22Rv1 (cell line): ENCODE data around the gene GALNT17.
"Not testable (repeated sequence)": the region's sequence is repeated elsewhere in the genome, so short reads cannot be mapped to it uniquely, and the experiment has no call there.

Experiments used
- H3K27ac ChIP-seq: fragments of 450-650 bp; 2 replicates; pipeline ENCODE4 v1.5.1; 2017
- ZFX ChIP-seq: fragments of 450-650 bp; IDR thresholded peaks from 2 replicates; pipeline ENCODE4 v1.6.1; 2017; ENCODE audit warnings: antibody characterized with exemption, borderline replicate concordance
- TF ChIP-seq, protein P1 (sequence below): fragments of 450-650 bp; IDR thresholded peaks from 2 replicates; pipeline ENCODE4 v1.5.1; 2017; ENCODE audit warnings: mild to moderate bottlenecking

GALNT17 gene

DNA sequence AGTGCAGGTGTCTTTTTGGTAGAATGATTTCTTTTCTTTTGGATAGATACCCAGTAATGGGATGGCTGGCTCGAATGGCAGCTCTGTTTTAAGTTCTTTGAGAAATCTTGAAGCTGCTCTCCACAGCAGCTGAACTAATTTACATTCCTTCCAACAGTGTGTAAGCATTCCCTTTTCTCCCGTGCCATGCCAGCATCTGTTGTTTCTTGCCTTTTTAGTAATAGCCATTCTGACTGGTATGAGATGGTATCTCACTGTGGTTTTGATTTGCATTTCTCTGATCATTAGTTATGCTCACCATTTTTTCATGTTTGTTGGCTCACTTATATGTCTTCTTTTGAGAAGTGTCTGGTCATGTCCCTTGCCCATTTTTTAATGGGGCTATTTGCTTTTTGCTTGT is 486.3 kb downstream of the GALNT17 start:
- H3K27ac ChIP-seq = no peak overlapping the region
- TF ChIP-seq, protein P1, sequence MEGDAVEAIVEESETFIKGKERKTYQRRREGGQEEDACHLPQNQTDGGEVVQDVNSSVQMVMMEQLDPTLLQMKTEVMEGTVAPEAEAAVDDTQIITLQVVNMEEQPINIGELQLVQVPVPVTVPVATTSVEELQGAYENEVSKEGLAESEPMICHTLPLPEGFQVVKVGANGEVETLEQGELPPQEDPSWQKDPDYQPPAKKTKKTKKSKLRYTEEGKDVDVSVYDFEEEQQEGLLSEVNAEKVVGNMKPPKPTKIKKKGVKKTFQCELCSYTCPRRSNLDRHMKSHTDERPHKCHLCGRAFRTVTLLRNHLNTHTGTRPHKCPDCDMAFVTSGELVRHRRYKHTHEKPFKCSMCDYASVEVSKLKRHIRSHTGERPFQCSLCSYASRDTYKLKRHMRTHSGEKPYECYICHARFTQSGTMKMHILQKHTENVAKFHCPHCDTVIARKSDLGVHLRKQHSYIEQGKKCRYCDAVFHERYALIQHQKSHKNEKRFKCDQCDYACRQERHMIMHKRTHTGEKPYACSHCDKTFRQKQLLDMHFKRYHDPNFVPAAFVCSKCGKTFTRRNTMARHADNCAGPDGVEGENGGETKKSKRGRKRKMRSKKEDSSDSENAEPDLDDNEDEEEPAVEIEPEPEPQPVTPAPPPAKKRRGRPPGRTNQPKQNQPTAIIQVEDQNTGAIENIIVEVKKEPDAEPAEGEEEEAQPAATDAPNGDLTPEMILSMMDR = no peak
- TF ChIP-seq ZFX = no peak

GRCh38 chr7:71625545-71625944 is 493.6 kb downstream of the GALNT17 start:
- TF ChIP-seq ZFX = no peak
- TF ChIP-seq, protein P1 = no peak
- H3K27ac ChIP-seq = no peak overlapping the region

GRCh38 chr7:71626206-71626605 is 494.3 kb downstream of the GALNT17 start:
- H3K27ac ChIP-seq = no peak overlapping the region
- TF ChIP-seq, protein P1 = no peak
- TF ChIP-seq ZFX = no peak

DNA sequence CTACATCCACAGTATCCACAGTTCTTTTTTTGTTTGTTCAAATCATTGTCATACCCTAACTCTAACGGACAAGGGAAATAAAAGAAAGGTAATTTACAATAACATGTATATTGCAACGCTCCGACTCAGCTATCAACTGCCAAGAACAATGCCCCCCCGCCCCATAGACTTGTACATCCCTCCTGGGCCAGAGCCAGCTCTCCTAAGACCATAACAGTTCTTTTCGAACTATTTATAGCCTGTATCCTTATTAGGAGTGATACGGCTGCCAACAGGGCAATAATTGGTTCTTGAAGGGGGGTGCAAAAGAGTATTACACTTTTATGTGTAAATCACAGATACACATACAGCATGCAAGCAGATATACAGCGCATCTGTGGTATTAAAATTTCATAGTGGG is 495.7 kb downstream of the GALNT17 start:
- TF ChIP-seq ZFX = no peak
- TF ChIP-seq, protein P1 = no peak
- H3K27ac ChIP-seq = no peak overlapping the region

DNA sequence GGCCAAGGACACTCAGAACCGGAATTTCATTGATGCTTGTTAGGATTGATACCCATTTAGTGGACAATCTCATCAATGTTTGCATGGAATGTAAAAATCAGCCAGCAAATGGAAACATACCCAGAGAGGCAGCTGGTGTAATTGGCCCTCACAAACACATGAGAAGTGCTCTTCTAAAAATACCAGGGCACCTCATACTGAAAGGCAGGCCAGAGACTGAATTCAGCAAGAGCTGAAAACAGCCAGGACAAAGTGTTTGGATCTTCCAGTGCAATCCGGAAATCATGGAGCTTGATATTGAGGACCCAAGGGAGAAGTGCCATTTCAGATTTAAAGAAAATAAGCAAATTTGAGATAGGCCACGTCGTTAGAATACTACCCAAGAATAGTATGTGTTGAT is 498.6 kb downstream of the GALNT17 start:
- no peak overlapping the region for H3K27ac ChIP-seq
- no peak for TF ChIP-seq ZFX
- TF ChIP-seq, protein P1 = no peak

DNA sequence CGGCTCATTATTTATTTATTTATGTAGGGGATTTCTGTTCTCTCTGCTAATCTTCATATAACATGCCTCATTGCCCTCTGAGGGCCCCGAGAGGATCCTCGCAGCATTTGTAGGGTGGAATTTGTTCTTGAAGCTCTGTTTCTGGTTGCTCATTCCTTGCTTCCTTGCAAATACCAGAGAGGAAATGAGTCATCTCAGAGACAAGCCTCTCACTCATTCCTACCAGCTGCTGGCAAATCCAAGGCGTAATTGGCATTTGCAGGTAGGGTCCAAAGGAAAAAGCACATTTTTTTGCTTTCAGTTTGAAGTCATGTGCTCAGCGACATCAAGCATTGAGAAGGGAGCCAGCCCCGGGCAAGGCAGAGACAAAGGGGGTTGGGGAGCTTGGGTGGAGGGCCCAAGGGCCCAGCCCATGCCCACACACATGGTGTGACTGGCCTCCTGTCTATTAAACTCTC is 501.6 kb downstream of the GALNT17 start:
- TF ChIP-seq, protein P1 = no peak
- TF ChIP-seq ZFX = no peak
- H3K27ac ChIP-seq = no peak overlapping the region

DNA sequence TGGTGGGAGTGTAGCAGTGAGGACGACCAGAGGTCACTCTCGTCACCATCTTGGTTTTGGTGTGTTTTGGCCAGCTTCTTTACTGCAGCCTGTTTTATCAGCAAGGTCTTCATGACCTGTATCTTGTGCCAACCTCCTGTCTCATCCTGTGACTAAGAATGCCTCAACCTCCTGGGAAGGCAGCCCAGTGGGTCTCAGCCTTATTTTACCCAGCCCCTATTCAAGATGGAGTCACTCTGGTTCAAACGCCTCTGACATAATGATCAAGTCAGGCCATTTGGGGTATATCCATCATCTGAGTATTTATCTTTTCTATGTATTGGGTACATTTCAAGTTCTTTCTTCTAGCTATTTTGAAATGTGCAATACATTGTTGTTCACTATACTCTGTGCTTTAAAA is 503.9 kb downstream of the GALNT17 start:
- H3K27ac ChIP-seq = not testable (repeated sequence)

DNA sequence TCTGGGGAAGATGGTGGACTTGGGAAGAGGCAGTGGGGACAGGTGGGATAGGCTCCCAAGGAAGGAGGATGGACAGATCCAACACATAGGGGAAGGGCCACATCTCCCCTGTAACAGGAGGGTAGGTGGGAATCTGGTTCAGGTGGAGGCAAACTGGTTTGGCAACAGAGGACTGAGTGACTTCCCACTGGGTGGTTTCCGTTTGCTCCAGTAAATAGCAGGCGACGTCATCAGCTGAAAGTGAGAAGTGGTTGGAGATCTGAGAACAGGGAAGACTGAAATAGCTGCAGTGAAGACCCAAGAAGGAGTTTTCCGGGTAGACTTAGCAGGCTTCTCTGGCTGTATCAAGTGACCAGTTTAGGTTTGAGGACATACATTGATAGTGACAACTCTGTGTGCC is 504.4 kb downstream of the GALNT17 start:
- no peak overlapping the region for H3K27ac ChIP-seq
- TF ChIP-seq, protein P1 = no peak
- TF ChIP-seq ZFX = no peak
